Suprapubic skin (tissue), 4 donors: ENCODE results near the gene SLC43A1. TPM values are rescaled to one million over a fixed set of nuclear protein-coding genes. Genes with fewer than 3 reads are reported as not detected.

ENCODE experiments used
- DNase-seq, 2 donors: peaks; one replicate each; pipeline ENCODE4 v3.0.0-alpha.2; 2019; ENCODE audit warnings: low spot score in 2 of 2
- H3K27ac ChIP-seq: fragments of 200-600 bp; sonication (generic); one replicate; pipeline ENCODE4 v1.5.1; 2019
- H3K27me3 ChIP-seq: fragments of 200-600 bp; sonication (generic); one replicate; pipeline ENCODE4 v1.5.1; 2019
- H3K36me3 ChIP-seq: fragments of 200-600 bp; sonication (generic); one replicate; pipeline ENCODE4 v1.5.1; 2019
- H3K4me1 ChIP-seq: fragments of 200-600 bp; sonication (generic); one replicate; pipeline ENCODE4 v1.5.1; 2019
- H3K4me3 ChIP-seq: fragments of 200-600 bp; sonication (generic); one replicate; pipeline ENCODE4 v1.5.1; 2019; ENCODE audit warnings: mild to moderate bottlenecking
- H3K9me3 ChIP-seq: fragments of 200-600 bp; sonication (generic); one replicate; pipeline ENCODE4 v1.5.1; 2019
- EP300 ChIP-seq: sonication (generic); formaldehyde crosslinking; IDR thresholded peaks from one replicate; pipeline ENCODE4 v1.6.1; 2017; ENCODE audit warnings: antibody characterized with exemption
- POLR2A ChIP-seq, 2 donors: fragments of 450-650 bp; IDR thresholded peaks; one replicate each; pipeline ENCODE4 v1.6.1; 2017; ENCODE audit warnings: antibody characterized with exemption in 2 of 2, mild to moderate bottlenecking in 2 of 2, moderate library complexity in 2 of 2
- POLR2AphosphoS5 ChIP-seq, 3 donors: sonication (generic); formaldehyde crosslinking; IDR thresholded peaks; one replicate each; pipeline ENCODE4 v1.6.1; 2017; ENCODE audit warnings: antibody characterized with exemption in 3 of 3
- WGBS: methylation state at CpG from one replicate; pipeline ENCODE4 v1.1.5; 2018; 5-methylcytosine and 5-hydroxymethylcytosine counted together
- total RNA-seq, 4 donors: library from RNA; depleted of rRNA; stranded (reverse); fragments of >200 nt; gene quantifications; one replicate each; pipeline ENCODE4 v1.1.0, GENCODE V29; 2016
- TF ChIP-seq, protein P1 (sequence below), 2 donors: fragments of 200-600 bp in 1 of 2; fragments of 450-650 bp in 1 of 2; sonication (generic) in 1 of 2; IDR thresholded peaks; one replicate each; pipeline ENCODE4 v1.5.1; 2016 to 2019; ENCODE audit warnings: antibody characterized with exemption in 2 of 2, mild to moderate bottlenecking in 1 of 2, moderate library complexity in 1 of 2

Gene SLC43A1
- total RNA-seq, 4 donors from 2014 or later: 13.8 to 48.8 (median 22.3) TPM

DNA sequence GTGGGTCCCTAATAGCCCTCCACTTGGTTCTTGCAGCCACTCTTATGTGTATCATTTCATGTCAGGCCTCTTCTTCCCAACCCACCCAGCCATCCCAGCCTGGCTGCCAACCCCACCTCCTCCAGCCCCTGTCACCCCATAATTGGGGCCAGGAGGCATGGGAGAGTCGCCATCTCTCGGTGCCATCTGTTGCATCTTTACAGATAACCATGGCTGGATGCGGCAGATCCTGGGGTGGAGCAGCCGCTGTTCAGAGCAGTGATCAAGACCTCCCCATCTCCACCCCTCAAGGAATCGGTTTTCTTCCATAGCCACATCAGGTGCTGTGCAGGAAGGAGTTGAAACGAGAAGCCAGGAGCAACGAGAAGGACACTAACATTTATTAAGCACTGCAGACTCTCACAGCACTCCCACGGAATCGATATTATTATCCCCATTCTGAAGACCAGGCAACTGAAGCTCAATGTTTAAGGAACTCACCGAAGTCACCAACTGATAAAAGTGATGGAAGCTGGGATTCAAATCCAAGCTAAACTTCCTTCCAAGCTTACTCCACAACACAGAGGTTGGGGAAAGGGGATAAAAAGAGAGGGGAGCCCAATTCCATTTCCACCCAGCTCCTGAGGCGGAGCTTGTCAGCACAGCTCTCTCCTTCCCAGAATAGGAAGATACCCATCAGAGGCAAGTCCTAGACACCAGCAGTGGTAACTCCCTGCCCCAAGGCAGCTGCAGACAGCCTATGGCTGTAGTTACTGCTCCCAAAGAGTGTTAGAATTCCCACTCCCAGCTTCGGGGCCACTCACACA is 2.7 kb downstream of the SLC43A1 start:
- peaks cover 31% of the 10 kb centered on the region for H3K4me1 ChIP-seq
- H3K4me3 ChIP-seq: no peak overlapping the region
- no peaks in the 10 kb centered on the region for H3K9me3 ChIP-seq
- no peaks in the 10 kb centered on the region for H3K36me3 ChIP-seq
- DNase-seq: no peak
- no peaks in the 10 kb centered on the region for H3K27me3 ChIP-seq
- 56% methylated on average over 12 of the region's 12 CpGs for WGBS
- peak overlapping the region; percentile 26 for H3K27ac ChIP-seq
- TF ChIP-seq, protein P1, sequence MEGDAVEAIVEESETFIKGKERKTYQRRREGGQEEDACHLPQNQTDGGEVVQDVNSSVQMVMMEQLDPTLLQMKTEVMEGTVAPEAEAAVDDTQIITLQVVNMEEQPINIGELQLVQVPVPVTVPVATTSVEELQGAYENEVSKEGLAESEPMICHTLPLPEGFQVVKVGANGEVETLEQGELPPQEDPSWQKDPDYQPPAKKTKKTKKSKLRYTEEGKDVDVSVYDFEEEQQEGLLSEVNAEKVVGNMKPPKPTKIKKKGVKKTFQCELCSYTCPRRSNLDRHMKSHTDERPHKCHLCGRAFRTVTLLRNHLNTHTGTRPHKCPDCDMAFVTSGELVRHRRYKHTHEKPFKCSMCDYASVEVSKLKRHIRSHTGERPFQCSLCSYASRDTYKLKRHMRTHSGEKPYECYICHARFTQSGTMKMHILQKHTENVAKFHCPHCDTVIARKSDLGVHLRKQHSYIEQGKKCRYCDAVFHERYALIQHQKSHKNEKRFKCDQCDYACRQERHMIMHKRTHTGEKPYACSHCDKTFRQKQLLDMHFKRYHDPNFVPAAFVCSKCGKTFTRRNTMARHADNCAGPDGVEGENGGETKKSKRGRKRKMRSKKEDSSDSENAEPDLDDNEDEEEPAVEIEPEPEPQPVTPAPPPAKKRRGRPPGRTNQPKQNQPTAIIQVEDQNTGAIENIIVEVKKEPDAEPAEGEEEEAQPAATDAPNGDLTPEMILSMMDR (IDR thresholded peaks at IDR 0.05): no peak
- TF ChIP-seq POLR2AphosphoS5 (IDR thresholded peaks at IDR 0.05): no peak
- no peak for TF ChIP-seq EP300
- TF ChIP-seq POLR2A (IDR thresholded peaks at IDR 0.05): no peak

DNA sequence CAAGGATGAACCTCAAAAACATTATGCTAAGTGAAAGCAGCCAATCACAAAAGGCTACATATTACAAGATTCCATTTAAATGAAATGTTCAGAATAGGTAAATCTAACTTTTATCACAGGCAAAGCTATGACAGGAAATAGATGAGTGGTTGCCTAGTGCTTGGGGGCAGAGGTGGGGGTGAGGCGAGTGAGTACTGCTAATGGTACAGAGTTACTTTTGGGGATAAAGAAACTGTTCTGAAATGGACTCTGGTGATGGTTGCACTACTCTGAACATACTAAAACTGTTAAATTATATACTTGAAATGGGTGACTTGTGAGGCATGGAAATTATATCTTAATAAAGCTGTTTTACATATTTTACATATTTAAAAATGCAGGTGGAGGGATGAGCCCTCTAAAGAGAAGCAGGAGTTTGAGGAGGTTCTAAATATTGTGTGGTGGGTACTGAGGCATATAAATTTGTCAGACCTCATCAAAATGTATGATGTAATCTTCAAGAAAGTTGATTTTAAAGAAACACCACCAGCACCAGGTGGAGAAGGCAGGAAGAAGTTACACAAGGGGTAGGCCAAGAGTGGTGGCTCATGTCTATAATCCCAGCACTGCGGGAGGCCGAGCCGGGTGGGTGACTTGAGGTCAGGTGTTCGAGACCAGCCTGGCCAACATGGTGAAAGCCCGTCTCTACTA is 3.6 kb downstream of the SLC43A1 start:
- DNase-seq: no peak
- peaks cover 31% of the 10 kb centered on the region for H3K4me1 ChIP-seq
- TF ChIP-seq, protein P1 (IDR thresholded peaks at IDR 0.05): no peak
- no peak for TF ChIP-seq POLR2A (IDR thresholded peaks at IDR 0.05)
- TF ChIP-seq EP300: no peak
- no peak for TF ChIP-seq POLR2AphosphoS5 (IDR thresholded peaks at IDR 0.05)
- H3K27ac ChIP-seq: no peak overlapping the region
- H3K27me3 ChIP-seq: no peaks in the 10 kb centered on the region
- no peaks in the 10 kb centered on the region for H3K36me3 ChIP-seq
- 91% methylated on average over 6 of the region's 6 CpGs for WGBS
- no peak overlapping the region for H3K4me3 ChIP-seq
- H3K9me3 ChIP-seq: no peaks in the 10 kb centered on the region

DNA sequence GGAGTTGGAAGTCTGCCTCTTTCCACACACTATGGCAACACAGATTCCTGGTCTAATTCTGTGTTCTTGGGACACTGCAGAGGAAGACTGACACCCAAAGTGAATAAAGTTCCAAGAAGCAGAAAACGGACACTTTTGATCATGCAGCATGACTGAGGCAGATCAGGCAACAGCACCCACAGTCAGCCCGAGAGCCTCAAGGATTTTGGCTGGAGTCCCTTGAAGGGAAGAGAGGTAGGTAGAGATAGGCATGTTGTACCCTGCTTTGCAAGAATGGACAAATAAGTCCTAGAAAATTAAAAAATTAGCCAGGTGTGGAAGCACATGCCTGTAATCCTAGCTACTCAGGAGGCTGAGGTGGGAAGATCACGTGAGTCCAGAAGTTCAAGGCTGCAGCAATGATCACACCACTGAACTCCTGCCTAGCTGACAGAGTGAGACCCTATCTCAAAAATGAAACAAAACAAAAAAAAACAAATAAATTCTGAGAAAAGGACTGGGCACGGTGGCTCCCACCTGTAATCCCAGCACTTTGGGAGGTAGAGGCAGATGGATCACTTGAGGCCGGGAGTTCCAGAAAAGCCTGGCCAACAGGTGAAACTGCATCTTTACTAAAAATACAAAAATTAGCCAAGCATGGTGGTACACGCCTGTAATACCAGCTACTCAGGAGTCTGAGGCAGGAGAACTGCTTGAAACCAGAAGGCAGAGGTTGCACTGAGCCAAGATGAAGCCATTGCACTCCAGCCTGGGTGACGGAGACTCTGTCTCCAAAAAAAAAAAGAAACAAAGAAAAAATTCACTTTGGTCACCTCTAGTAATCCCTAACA is 6.9 kb downstream of the SLC43A1 start:
- DNase-seq: no peak
- WGBS: 72% methylated on average over 7 of the region's 7 CpGs
- Histone ChIP-seq H3K9me3 (no peaks in the 10 kb centered on the region), H3K36me3 (no peaks in the 10 kb centered on the region), H3K4me3 (no peak overlapping the region), H3K27ac (no peak overlapping the region), H3K4me1 (peaks cover 6% of the 10 kb centered on the region), H3K27me3 (no peaks in the 10 kb centered on the region)
- TF ChIP-seq, protein P1 (IDR thresholded peaks at IDR 0.05): no peak
- no peak for TF ChIP-seq POLR2AphosphoS5 (IDR thresholded peaks at IDR 0.05)
- no peak for TF ChIP-seq EP300
- no peak for TF ChIP-seq POLR2A (IDR thresholded peaks at IDR 0.05)

DNA sequence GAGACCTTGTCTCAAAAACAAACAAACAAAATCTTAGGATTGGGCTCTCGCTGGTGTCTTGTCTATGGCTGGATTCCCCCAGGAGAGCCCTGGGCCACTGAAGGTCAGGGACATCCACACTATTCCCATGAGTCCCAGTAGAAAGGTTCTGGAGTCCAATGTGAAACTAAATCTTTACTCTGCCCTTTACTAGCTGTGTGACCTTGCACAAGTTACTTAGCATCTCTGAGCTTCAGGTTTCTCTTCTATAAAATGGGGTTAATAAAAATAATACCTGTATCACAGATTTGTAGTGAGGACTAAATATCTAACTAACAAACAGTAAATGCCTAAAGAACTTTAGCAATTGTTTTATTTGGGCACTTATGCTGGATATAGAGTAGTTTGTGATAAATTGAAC is 9.0 kb downstream of the SLC43A1 start:
- no peak for DNase-seq
- no peaks in the 10 kb centered on the region for H3K4me1 ChIP-seq
- H3K36me3 ChIP-seq: no peaks in the 10 kb centered on the region
- no peak overlapping the region for H3K4me3 ChIP-seq
- H3K27ac ChIP-seq: no peak overlapping the region
- H3K27me3 ChIP-seq: no peaks in the 10 kb centered on the region
- TF ChIP-seq, protein P1 (IDR thresholded peaks at IDR 0.05): no peak
- TF ChIP-seq POLR2A (IDR thresholded peaks at IDR 0.05) (no peak), POLR2AphosphoS5 (IDR thresholded peaks at IDR 0.05) (no peak), EP300 (no peak)
- WGBS: 92% methylated on average over 1 of the region's 1 CpG
- H3K9me3 ChIP-seq: no peaks in the 10 kb centered on the region
